HG03565 (cell line): ENCODE data around the gene ZNF280D.

Source experiments
- ATAC-seq: cut with Tn5 transposase; IDR thresholded peaks from one replicate; pipeline ENCODE4 v1.9.1; 2021; ENCODE audit warnings: mild to moderate bottlenecking, moderate library complexity; ENCODE audit not compliant: unreplicated experiment

ZNF280D gene

DNA sequence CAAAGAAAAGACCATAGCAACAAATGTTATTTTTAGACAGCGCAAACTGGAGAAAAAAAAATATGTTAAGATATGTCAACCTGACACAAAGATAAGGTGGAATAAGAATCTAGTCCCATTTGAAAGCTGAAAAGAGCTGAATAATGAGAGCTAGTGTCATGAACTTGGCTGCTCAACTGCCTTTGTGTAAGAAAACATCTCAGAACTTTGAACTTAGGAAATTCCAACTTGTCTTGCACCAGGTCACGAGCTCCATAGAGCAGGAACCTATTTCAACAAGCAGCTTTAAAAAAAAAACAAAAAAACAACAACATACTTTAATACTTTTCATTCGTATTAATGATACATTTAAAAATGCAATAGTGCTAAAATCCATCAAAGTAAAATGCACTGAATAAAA is 79.5 kb downstream of the ZNF280D start:
- no peak for ATAC-seq

DNA sequence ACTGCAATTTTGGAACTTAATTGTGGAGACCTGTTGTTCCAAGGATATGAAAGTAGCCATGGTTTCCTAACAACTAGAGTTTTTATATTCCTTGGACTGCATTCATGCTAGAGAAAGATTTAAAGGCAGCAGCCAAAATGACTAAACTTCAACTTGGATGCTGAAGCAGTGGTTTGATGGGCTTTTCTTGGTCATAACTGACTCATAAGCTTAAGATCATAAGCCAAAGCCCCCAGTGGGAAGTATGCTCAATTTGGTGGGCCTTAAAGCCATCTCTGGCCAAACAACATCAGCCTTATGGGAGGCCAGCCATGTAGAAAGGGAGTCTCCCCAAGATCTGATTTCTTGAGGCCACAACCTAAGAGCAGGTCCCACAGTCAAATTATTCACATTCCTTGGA is 80.2 kb downstream of the ZNF280D start:
- ATAC-seq, result no peak

DNA sequence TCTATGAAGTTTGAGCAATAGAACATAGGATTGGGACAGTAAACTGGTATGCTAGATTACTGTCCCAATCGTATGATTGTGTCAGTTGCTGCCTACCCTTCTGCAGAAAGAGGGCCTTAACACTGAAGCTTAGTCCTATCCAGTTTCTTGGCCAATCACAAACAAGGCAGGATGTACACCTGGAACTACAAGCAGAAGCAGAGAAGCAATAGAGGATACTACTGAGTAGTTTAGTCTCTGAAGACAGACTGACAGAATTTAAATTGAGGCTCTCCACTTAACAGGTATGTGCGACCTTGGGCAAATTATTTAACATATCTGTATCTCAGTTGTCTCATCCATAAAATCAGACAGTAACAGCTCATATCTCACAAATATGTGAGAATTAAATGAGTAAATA is 85.0 kb downstream of the ZNF280D start:
- no peak for ATAC-seq

DNA sequence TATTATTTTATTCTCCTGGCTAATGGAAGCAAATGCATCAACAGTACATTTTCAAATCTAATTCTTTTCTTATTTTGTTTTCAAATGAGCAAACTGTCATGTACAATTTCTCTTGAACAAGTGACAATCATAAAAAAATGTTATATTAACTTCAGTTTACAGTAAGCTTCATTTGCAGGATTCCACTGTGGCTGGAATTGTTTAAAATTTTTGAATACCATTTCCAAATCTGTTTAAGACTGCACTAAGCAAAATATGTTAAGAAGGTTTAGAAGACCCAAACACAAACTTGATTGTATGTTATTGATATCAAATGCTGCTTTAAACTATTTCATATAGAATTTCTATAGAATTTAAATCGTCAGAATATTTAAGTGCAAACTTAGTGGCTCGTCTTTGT is 92.8 kb downstream of the ZNF280D start:
- ATAC-seq, result no peak

DNA sequence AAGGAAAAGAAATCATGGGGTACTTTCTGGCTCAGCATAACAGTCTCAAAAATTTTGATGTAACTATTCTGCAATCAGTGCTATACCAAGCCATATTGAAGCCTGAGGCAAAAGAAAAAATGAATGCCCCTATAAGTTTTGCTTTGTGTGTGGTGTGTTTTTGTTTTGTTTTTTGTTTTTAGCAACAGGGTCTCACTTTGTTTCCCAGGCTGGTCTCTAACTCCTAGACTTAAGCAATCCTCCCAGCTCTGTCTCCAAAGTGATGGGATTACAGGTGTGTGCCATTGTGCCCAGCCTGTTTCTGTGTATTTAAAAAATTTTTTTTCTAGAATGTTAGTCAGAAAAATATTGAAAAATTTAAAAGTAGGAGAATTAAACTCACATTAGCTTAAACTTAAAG is 93.2 kb downstream of the ZNF280D start:
- ATAC-seq, result no peak

DNA sequence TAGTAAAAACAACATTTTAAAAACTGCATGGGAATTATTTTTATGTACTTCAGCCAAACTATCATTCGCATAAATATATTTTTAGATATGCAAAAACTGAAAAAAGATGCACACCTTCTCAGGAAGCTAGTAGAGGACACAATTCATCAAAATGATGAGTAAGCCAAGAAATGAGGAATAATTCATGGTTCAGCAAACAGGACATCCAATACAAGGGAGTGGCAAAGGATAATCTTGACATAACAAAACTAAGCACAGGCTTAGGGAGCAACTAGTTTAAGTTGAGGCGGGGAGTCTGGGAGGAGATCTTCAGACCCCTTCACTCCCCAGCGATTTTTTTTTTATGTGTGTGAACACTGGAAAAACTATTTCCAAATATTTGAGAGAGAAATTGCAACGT is 93.7 kb downstream of the ZNF280D start:
- no peak for ATAC-seq

DNA sequence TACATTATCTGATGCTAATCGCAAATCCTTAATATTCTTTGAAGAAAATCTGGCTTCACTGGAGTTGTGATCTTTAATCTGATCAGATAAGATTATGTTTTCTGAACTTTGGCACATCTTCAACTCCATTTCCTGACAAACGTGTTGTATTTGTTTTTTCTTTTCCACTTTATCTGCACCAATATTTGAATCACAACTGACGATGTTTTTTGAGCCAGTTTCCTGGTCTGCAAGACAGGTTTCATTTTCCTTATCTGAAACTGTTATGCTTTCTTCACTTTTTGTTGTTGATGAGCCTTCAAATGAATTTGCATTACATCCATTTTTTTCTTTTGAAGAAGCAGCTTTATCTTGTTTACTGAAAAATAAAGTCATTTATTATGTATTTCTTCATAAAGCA is 101.5 kb downstream of the ZNF280D start:
- no peak for ATAC-seq

DNA sequence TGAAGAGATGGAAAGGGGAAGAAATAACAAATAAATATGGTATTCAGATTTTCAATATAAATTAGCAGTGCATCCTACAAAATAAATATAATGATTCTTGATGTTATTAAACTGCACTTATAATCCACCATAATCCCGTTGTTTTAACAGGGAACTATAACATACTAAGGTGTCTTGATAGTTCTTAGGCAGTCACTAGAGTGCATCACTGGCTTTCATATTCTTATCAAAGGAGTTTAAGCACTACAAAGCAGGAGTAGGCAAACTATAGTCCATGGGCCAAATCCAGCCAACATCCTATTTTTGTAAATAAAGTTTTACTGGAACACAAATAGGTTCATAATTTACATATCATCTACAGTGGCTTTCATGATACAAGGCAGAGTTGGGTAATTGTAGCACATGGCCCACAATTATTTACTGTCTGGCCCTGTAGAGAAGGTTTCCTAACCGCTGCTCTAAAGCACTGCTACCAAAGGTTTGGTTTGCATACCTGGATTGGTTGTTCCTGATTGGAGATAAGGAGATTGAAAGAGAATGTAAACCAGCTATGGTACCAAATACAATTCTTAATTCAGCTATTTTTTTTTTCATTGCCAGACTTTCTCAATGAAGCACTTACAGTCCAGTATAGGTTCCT is 104.3 kb downstream of the ZNF280D start:
- no peak for ATAC-seq

DNA sequence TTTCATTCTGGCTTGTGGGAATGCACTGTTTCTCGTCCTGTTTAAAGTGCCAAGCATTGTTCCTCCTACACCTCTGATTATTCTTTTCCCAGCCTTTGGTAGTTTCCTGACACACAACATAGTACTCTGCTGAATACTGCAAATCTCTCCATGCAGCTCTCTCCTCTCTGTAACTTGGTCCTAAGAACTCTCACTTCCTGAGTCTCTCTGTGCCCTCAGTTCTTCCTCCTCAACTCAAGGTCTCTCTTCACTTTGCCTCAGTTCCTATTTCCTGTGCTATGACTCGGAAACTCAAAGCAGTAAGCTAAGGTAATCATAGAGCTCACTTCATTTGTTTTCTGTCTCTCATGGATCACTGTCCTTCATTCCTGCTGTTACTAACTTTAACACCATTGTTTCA is 113.4 kb downstream of the ZNF280D start:
- ATAC-seq, result no peak

DNA sequence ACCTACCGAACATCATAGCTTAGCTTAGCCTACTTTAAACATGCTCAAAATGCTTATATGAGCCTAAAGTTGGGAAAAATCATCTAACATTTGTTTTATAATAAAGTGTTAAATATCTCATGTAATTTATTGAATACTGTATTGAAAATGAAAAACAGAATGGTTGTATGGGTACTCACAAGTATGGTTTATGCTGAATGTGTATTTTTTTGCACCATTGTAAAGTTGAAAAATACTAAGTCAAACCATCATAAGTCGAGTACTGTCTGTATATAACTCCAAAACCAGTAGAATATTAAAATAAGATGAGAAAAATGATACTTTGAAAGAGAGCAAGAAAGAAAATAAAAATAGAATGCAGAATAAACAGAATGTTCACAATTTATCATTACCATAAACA is 115.7 kb downstream of the ZNF280D start:
- ATAC-seq, result no peak

DNA sequence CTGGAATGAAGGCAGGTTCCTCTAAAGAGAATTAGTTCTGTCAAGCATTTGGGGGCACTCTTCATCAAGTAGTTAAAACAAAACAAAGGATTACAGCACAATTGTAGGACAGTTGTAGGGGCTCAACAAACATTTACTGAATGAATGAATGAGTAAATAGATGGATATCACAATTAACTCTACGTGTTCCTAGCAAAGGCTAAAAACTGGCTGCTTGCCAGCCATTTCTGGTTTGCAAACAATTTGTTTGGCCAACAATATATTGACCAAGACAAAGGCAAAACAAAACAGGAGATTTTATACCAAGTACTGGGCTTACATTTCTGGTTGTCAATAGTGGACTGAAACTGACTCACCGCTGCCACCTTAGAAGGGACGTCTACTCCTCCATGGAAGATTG is 116.8 kb downstream of the ZNF280D start:
- no peak for ATAC-seq

DNA sequence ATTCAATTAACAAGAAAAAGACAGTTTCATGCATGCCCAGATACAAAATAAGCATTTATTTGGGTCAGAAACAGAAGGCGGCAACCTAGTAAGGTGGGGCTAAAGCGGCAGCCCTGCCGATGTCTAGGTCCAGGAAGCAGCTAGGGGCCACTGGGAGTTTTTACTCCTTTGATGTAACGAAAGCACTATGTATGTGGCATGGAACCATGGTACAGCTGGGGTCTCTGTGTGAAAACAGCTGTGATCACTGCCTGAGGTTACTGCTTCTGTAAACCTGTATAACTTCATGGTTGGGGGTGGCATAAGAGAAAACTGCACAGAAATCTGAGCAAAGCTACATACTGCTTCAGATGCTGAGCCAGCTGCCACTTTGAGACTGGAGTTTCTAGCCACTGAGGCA is 119.5 kb downstream of the ZNF280D start:
- ATAC-seq, result no peak

DNA sequence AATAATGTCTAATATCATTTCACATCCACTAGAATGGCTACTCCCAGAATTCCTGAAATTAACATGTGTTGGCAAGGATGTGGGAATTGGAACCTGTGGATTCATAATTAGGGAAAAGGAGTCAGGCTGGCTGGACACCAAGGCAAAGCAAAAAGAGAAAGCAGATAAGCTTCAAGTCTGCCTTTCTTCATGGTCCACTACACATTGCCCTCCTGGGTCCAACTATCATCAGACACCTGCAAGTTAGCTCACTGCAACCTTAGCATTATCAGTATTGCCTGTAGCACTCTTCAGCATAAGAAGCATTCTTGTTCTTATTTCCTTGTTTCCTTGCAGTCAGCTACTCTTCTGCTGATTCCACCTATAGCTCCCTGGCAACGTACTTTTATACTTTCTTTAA is 124.3 kb downstream of the ZNF280D start:
- peak; percentile 41 for ATAC-seq

DNA sequence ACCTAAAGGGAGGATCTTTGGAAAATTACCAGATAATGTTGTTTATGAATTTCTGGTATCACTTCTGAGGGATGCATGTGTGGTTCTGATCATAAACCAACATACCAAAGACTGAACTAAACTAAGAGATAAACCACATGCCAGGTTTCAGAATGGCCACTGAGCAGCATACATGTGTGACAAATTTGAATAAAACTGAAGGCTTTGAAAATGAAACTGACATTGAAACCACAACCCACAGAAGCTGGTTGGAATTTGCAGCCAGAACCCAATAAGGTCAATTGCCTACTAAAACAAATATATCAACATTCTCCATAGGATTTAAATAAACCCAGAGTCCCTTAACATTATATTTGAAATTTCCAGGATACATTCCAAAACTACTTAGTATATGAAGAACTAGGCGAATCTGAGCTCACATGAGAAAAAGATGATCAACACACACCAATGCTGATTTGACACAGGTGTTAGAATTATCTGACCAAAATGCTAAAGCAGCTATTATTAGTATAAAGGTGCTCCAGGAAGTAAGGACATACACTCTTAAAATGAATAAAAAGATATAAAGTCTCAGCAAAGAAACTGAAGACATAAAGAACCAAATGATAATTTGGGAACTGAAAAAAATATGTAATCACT is 125.0 kb downstream of the ZNF280D start:
- peak; percentile 95 for ATAC-seq

DNA sequence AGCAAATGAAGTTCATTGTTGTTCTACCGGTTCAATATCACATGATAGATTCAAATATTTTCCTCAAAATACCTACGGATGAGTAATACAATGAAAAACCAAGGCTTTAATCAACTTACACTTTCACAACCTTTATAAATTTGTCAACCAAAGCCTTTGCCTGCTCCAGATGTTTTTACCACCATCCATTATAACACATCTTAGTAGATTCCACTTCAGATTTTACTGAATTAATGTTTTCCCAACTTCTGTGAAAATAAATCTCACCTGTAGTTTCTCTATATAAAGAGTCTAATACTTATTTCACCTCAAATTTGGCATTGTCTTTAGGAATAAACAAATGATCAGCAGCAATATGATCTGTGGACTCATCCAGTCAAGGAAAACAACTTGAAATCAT is 131.1 kb downstream of the ZNF280D start:
- no peak for ATAC-seq

DNA sequence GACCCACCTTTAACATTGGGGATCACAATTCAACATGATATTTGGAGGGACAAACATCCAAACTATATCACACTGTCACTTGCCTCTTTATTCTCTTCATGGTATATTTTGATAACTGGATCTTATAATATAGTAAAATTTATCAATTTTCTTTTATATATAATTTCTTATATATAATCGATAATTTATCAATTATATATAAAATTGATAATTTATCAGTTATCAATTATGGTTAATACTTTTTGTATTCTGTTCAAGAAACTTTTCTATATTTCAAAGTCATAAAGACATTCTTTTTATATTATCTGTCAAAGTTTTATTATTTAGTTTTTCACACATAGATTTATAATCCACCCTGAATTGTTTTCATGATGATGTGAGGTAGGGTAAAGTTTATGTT is 132.9 kb downstream of the ZNF280D start:
- ATAC-seq, result no peak

DNA sequence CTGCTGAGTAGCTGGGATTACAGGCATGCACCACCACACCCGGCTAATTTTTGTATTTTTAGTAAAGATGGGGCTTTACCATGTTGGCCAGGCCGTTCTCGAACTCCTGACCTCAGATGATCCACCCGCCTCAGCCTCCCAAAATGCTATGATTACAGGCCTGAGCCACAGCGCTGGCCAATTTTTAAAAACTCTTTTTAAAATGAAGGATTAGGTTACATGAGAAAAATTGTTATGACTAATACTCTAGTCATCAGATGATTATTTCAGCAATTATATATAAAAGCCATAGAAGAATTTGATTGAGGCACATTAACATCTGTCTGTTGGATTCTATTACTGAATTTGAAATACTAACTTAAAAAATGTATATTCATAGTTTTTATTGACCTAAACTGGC is 134.3 kb downstream of the ZNF280D start:
- ATAC-seq, result no peak

DNA sequence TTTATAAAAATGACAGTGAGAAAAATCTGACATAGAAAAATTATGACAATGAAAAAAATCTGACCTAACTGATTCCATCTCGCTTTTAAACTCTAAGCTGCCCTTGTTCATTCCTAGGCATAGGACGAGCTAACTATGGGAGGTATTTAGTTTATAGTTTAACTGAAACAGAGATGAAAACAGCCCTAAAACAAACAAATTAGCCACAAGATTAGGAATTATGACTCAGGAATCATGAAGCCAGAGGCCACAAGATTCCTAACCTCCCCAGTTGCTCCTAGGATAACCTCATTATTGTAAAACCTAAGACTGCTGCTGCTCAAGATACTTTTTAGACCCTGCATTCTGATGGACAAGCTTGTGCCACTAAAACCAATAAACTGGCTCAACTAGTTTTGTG is 145.6 kb downstream of the ZNF280D start:
- ATAC-seq, result no peak

DNA sequence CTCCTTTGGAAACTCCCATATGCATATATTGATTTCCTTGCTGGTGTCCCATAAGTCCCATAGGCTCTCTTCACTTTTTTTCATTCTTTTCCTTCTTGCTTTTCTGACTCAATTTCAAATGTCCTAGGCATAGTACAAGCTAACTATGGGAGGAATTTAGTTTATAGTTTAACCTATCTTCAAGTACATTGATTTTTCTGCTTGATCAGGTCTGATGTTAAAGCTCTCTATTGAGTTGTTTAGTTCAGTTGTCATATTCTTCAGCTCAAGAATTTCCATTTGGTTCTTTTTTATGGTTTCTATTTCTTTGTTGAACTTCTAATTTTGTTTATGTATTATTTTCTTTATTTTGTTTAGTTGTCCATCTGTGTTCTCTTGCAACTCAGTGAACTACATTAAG is 147.1 kb downstream of the ZNF280D start:
- no peak for ATAC-seq

DNA sequence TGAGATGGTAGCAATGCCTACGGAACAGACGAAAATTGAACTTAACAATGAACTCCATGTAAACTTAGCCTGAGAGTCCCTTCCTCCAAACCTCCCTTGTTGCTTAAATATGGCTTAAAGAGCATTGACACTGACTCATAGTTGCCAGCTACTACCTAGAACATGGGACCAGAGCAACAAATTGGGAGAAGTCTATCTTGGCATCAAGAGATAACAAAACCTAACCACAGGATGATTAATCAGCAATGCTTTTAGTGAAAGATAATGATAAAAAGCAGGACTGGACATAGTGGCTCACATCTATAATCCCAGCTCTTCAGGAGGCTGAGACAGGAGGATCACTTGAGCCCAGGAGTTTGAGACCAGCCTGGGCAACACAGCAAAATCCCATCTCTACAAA is 150.5 kb downstream of the ZNF280D start:
- no peak for ATAC-seq
